ENCODE data around the gene CTSL.

Gene CTSL

DNA sequence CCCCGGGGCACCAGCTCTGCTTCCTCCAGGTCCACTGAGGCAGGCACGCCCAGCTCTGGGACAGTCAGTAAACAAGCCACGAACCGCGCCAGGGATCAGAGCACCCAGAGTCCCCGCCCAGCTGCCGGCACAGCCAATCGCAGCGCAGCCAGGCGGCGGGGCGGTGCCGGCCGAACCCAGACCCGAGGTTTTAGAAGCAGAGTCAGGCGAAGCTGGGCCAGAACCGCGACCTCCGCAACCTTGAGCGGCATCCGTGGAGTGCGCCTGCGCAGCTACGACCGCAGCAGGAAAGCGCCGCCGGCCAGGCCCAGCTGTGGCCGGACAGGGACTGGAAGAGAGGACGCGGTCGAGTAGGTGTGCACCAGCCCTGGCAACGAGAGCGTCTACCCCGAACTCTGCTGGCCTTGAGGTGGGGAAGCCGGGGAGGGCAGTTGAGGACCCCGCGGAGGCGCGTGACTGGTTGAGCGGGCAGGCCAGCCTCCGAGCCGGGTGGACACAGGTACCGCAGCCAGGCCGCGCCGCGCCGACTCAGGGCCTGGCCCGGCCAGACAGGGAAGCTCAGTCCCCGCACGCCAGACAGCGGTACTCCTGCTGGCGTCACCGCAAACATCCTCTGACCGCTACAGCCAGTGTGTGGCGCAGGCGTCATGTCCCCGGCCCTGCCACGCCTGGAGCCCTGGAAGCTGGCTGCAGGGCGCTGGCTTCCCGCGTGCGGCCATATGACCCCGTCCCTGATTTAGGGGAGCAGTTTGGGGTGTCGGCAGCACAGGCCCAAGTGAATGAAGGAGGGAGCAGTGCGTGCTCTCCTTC is at the start of gene CTSL:
CTSL (plus strand) TSS at position 220 of the 810 bp plus-strand sequence. CDS start 1,485 bp downstream, outside the sequence.
- FAIRE-seq = no peak

DNA sequence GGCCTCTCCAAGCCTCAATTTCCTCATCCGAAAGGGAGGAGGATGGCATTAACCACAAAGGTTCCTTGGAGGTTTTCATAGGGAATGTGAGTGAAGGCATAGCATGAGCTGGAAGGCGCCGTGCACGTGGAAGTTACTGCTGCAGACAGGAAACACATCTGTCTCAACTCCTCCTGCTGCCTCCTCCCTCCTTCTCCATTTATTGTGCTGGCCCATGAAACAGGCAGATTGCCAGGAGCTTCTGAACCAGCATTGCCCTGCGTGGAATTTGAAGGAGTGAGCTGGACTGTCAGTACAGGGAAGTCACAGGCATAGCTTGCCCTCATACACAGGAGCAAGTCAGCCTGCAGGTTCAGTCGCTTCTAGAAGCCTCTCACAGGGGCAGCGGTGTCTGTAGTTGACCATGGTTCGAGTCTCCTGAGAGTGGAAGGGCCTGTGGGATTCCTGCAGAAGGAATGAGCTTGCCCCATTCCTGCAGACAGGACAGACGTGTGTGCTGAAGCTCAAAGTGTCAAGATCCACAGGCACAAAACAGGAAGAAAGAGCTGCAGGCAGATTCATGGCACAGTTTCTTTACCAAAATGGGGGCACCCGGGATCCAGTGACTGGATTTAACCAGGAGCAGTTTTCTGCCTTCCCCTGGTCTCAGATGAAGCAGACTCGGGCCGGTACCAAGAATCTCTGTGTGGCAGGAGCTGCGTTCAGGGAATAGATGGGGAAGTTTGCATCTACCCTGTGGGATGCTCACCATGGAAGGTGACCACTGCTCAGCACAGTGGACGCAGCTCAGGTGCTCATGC is 48.7 kb upstream of the CTSL start:
- no peak for FAIRE-seq

DNA sequence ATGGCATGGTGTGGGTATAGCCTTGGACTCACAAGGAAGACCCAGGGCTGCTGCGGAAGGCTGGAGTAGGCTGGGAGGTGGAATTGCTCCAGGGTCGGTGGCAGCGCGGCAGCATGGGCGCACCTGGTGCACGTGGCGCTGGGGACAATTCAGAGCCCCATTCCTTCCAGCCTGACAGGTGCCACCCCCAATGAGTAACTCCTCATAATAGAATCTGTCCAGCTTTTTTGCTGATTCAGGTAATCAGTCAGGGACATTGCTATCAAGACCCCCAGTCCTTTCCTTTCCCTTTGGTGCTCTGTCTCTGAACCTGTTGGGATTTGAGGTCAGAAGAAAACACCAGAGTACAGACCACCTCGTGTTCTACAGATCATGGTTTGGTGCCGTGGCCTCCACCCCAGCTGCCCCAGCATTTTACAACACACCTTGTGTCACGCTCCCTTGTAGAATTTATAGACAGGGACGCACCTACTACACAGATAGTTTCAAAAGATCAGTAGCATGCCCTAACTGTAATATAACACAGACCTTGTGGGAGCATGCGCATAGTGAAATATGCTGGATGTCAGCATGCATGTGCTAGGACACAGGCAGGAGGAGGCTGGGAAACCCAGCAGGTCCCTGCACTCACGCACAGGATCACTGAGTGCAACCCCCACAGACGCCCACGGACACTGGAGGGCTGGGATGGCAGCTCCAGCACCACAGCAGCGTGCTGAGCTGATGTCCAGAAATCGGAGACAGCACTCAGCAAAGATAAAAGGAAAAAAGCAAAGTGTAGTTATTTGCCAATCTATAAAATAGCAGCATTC is 47.9 kb upstream of the CTSL start:
- FAIRE-seq = no peak

- peak; percentile 37 for FAIRE-seq
Measured at GRCh38 chr9:87678650-87679355, 47.1 kb upstream of the CTSL start.

GRCh38 chr9:87681271-87682061 is 44.5 kb upstream of the CTSL start:
- no peak for FAIRE-seq

- no peak for FAIRE-seq
Measured at GRCh38 chr9:87682085-87682484, 43.8 kb upstream of the CTSL start.

- FAIRE-seq = no peak
Measured at GRCh38 chr9:87682618-87683017, 43.3 kb upstream of the CTSL start.

DNA sequence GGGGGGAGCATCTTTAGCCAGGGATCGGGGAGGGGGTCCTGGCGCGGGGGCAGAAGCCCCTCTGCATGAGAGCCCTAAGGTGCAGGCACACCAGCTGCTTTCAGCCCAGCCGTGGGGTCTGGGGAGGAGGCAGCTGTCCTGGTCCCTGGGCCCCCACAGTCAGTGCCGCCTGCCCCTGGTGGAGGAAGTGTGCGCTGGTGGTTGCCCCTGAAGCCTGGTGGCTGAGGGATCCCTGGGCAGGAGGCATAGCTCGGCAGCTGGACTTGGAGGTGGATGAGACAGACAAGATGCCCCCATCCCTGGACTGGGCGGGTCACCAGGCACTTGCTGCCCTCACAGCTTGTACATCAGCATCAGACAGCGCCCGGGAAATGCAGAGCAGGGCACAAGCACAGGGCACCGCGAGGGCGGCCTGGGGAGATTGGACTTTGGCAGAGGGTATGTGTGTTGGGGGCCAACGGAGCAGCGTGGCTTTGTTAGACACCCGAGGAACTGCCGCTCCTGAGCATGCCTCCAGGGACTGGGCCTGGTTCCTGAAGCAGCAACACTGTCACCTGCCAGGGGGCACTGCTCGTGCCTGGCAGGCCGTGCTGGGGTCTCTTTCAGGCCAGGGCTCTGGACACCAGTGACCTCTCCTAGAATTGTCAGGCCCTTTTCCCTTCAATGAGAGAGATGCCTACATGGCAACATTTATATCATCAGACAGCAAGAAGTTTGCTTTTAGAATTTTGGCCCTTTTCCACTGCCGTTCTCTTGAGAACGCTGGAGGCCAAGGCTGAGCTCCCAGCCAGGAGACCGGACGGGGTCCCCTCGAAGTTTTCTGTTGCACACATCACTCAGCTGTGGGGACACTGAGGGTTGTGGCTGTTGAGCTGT is 41.9 kb upstream of the CTSL start:
- no peak for FAIRE-seq

DNA sequence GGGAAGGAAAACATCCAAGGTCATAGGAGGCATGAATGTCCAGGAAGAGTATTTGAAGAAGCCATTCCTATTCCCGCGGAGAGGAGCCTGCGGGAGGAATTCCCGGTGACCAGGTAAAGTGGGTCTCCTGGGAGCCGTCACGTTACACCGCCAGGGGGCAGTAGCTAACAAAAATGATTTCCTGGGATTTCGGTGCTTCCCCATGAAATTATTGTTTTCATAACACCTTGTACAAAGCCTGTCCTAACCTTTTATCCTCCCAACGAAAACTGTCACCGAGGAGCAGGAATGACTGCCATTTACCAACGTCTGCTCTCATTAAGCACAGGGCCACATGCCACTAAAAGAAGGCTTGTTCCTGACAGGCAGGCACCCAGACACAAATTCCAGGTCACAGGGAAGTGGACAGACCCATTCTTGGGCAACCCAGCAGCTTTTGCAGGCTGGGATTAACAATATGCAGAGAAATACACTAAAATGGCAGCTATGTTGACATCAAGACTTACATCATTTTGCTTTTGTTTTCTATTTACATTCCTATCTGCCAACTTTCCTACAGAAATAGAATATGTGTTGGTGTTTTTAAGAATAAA is 41.2 kb upstream of the CTSL start:
- no peak for FAIRE-seq

DNA sequence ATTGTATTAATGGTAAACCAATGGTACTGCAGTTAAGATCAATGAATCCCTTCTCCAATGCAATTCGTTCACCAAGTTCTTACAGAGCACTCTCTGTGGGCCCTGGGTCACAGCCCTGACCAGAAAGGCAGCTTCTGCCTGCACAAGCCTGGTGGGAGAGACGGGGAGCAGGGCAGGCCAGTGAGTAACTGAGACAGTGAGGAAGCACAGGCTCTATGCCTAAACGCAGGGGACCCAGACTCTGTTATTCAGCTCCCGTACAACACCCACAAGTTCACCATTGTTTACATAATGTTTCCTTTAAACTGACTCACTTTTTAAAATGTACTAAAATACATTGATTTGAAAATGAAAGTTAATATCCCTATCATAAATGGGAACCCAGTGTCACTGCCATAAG is 40.5 kb upstream of the CTSL start:
- FAIRE-seq = no peak

- FAIRE-seq = no peak
Measured at GRCh38 chr9:87685871-87686519, 39.9 kb upstream of the CTSL start.

DNA sequence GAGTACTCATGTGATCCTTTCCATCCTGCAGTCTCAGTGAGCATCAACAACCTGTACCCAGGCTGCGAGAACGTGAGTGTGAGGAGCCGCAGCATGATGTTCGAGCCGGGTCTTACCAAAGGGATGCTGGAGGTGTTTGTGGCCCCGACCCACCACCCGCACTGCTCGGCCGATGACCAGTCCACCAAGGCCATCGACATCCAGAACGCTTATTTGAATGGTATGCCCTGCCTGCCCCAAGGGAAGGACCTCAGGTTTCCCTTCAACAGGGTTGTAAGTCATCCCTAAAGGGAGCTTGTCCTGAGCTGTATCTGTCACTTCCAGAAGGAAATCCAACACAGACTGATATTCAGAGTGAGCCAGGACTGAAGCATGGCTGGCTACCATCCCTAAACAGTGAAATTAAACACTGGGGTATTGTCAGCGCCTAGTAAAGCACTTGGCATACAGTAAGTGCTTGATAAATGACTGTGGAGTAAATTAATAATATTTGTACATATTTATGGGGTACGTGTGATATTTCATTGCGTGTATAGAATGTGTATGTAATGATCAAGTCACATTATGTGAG is 39.3 kb upstream of the CTSL start:
- FAIRE-seq = no peak

DNA sequence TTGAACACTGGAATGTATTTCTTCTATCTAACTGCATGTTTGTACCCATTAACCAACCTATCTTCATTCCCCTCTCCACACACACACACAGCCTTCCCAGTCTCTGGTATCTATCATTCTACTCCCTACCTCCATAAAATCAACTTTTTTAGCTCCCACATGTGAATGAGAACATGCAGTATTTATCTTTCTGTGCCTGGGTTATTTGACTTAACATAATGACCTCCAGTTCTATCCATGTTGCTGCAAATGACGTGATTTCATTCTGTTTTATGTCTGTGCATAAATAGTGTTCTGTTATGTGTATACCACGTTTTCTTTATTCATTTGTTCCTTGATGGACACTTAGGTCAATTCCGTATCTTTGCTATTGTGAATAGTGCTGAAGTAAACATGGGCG is 38.7 kb upstream of the CTSL start:
- FAIRE-seq = no peak

DNA sequence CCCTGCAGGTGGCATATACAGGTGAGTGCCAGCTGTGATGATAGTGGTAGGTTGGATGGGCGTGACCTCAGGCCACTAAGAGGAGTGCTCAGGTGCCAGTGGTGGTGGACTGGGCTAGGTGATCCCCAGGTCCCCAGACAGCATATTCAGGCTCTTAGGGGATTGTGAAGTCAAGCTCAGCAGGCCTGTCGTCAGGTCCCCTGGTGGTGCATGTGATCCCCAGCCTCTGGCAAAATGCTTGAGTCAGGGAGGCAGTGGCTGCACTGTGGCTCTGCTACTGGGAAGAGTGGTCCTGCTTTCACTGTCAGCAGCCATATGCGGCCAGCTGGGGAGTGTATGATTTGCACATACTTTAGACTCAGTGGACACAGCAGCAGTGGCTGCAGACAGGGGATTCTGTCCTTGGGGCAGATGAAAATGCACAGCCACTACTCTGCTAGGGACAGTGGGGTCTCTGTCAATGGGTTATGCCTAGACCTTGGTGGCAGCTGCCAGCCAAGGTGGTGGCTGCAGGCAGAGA is 31.6 kb upstream of the CTSL start:
- no peak for FAIRE-seq

GRCh38 chr9:87695523-87695922 is 30.4 kb upstream of the CTSL start:
- no peak for FAIRE-seq

DNA sequence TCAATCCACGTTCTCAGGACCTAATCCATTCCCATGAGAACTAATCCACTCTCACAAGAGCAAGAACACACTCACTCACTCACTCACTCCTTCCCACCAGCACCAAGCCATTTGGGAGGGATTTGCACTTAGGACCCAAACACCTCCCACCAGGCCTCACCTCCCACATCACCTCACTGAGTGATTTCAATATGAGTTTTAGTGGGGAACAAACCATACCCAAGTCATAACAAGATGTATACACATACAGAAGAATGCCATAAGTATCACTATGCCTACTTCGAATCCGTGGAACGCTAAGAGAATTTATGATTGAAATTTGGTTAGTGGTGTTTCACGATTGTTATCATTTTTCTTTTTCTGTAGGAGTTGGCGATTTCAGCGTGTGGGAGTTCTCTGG is 29.3 kb upstream of the CTSL start:
- FAIRE-seq = no peak

GRCh38 chr9:87698069-87698809 is 27.7 kb upstream of the CTSL start:
- FAIRE-seq = no peak

GRCh38 chr9:87699835-87700234 is 26.1 kb upstream of the CTSL start:
- no peak for FAIRE-seq
